DMS153 (cell line): ENCODE measurements around the gene STRN4.
"Not testable (repeated sequence)": the region's sequence is repeated elsewhere in the genome, so short reads cannot be mapped to it uniquely, and the experiment has no call there.

Source experiments
- DNase-seq: peaks from one replicate; lab custom pipeline; 2025; lab: John Stamatoyannopoulos, UW

Gene STRN4, protein sequence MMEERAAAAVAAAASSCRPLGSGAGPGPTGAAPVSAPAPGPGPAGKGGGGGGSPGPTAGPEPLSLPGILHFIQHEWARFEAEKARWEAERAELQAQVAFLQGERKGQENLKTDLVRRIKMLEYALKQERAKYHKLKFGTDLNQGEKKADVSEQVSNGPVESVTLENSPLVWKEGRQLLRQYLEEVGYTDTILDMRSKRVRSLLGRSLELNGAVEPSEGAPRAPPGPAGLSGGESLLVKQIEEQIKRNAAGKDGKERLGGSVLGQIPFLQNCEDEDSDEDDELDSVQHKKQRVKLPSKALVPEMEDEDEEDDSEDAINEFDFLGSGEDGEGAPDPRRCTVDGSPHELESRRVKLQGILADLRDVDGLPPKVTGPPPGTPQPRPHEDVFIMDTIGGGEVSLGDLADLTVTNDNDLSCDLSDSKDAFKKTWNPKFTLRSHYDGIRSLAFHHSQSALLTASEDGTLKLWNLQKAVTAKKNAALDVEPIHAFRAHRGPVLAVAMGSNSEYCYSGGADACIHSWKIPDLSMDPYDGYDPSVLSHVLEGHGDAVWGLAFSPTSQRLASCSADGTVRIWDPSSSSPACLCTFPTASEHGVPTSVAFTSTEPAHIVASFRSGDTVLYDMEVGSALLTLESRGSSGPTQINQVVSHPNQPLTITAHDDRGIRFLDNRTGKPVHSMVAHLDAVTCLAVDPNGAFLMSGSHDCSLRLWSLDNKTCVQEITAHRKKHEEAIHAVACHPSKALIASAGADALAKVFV

GRCh38 chr19:46746281-46747057 is at the start of gene STRN4:
TSS of gene STRN4 (minus strand) at chr19:46746450. CDS start at chr19:46746430, 20 bp downstream.
- peak; percentile 8 for DNase-seq

DNA sequence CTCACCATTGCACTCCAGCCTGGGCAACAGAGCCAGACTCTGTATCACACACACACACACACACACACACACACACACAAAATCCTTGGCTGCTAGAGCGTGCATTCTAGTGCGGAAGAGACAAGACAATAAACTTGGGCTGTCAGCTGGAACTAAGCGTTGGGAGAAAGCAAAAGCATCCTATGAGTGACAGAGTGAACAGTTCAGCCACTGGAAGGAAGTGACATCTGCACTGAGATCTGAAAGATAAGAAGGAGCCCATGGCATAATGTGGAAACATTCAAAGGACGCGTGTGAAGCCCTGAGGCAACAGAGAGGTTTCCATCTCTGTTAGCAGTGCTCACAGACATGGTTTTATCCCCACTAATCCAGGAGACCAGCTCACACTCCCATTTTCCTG is 45.7 kb upstream of the STRN4 start:
- DNase-seq: no peak

- no peak for DNase-seq
Observed at GRCh38 chr19:46789371-46789770, 43.1 kb upstream of the STRN4 start.

- no peak for DNase-seq
Observed at GRCh38 chr19:46788968-46789338, 42.7 kb upstream of the STRN4 start.

- DNase-seq: peak; percentile 95
Observed at GRCh38 chr19:46788262-46788967, 42.2 kb upstream of the STRN4 start, which contains the start of gene SLC1A5. TSS of gene SLC1A5 (minus strand) at chr19:46788594. CDS start at chr19:46787965, 629 bp downstream.

DNA sequence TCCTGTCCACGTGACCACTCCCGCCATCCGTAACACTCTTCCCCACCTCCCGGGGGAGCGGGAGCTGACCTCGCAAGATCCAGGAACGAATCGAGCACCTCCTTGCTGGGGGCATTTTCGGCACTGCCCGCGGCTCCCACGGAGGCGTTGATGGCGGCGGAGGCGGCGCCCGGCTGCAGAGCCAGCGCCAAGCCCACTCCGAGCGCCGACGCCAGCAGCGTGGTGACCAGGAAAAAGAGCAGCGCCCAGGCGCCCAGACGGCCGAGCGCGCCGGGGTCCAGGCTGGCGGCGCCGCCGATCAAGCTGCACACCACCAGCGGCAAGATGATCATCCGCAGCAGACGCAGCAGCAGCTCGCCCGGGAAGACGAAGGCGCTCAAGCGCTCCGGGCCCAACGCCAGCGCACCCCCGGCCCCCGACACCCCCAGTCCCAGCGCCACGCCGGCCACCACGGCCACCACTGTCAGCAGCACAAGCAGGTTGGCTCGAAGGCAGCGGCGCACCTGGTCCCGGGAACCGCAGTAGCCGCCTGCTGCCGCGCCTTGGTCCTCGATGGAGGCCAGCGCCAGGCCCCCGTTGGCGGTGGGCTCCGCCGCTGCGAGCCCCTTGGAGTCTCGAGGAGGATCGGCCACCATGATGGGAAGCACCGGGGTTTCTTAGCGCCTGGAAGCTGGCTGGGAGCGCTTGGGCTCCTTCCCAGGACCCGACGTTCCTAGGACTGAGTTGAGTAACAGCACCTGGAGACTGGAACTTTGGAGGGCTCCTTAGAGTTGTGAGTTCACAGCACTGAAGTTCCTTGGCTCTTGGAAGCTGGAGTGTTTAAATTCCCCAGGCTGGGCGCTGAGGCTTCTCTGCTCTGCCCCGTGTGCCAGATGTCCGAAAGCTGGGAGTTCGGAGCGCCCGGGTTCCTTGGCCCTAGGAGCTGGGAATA is 41.3 kb upstream of the STRN4 start:
- peak; percentile 39 for DNase-seq

DNA sequence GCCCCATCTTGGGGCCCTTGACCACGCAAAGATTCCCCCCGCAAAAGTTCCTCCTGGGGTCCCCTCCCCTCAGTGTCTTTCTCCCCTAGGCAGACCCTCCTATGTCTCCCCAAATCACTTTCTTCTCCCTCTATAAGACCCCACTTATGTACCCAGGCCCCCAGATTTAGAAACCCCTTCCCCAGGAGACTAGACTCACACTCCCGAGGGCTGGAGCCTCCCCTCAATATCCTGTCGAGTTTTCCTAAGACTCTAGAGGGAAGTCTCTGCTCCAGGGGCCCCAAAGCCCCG is 40.7 kb upstream of the STRN4 start:
- no peak for DNase-seq

- DNase-seq: peak; percentile 64
Observed at GRCh38 chr19:46786236-46787039, 40.2 kb upstream of the STRN4 start.

- no peak for DNase-seq
Observed at GRCh38 chr19:46785980-46786235, 39.7 kb upstream of the STRN4 start.

DNA sequence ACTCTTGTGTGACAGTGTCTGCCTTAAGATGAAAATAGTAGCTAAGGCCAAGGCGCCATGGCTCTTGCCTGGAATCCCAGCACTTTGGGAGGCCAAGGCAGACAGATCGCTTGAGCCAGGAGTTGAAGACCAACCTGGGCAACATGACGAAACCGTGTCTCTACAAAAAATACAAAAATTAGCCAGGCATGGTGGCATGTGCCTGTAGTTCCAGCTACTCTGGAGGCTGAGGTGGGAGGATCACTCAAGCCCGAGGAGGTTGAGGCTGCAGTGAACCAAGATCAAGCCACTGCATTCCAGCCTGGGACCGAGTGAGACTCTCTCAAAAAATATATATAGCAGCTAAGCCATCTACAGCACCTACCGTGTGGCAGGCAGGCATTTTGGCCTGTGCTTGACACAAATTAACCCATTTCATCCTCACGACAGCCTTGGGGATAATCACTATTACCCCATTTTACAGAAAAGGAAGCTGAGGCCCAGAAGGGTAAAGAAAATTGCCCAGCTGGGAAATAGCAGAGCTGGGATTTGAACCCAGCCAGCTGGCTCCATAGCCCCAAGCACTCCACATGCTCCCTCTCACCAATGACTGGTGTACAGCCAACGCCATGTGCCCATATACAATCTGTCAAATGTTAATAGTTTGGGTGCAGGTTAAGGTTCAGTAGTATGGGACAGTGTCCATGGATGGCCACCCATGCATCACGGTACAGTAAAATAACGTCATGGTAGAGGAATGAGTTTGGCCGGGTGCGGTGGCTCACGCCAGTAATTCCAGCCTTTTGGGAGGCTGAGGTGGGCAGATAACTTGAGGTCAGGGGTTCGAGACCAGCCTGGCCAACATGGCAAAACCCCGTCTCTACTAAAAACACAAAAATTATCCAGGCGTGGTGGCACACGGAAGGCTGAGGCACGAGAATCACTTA is 39.1 kb upstream of the STRN4 start:
- no peak for DNase-seq

DNA sequence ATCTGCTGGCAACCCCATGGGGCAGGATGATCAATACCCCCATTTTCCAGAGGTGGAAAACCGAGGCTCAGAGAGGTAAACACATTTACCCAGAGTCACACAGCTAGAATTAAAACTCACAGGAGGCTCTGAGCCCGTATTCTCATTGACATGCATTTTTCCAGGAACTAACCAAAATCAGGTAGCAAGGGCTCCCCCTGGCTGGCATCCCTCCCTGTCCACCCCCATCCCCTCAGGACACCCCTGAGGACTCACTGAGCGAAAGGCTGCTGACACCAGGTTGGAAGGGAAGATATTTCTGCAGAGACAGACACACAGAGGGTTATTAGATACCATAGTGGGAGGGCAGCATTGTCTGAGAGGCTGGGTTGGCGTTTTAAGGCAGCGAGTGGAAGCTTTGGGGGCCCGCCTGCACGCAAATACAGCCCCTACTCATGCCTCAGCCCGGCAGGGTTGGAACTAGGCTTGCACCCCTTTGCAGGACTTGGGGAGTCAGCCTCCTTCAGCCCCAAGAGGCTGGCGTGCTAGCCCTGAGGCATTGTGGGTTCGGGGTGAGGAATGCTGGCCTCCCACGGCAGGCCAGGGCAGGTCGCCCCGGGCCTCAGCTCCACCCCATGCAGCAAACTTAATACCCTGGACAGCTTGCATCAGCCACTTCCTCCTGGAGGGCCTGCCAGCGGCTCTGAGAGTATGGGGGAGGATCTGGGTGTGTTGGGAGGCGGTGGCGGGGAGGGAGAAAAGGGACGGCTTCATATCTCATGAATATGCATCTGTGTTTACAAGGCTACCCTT is 38.2 kb upstream of the STRN4 start:
- DNase-seq: peak; percentile 83

DNA sequence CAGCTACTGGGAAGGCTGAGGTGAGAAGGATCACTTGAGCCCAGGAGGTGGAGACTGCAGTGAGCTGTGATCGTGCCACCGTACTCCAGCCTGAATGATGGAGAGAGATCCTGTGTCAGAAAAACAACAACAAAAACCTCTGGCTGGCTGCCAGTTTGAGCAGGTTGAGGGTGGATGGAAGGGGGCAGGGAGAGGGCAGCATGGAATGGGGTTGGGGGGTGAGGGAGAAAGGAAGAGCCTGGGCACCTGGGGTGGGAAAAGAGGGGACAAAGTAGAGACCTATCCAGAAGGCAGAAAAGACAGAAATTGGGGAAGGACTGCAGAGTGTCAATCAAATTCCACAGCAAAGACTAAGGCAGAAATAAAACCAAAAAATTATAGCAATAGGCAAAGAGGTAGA is 37.4 kb upstream of the STRN4 start:
- DNase-seq: peak; percentile 69

GRCh38 chr19:46782355-46783019 is 36.2 kb upstream of the STRN4 start:
- no peak for DNase-seq

GRCh38 chr19:46777956-46778645 is 31.9 kb upstream of the STRN4 start:
- not testable (repeated sequence) for DNase-seq

GRCh38 chr19:46776927-46777911 is 31.0 kb upstream of the STRN4 start:
- DNase-seq: no peak
